Endothelial cell of umbilical vein (primary cell): Measurements from ENCODE around the gene GRPEL1.

Experiments used
- FOS ChIP-seq: IDR thresholded peaks from 2 replicates; pipeline ENCODE4 v1.6.1; 2011; ENCODE audit warnings: mild to moderate bottlenecking, low read length, moderate library complexity, borderline replicate concordance; ENCODE audit not compliant: insufficient read depth
- TF ChIP-seq, protein P1 (sequence below): IDR thresholded peaks from 2 replicates; pipeline ENCODE4 v1.6.1; 2011; ENCODE audit not compliant: insufficient read depth, insufficient read length
- TF ChIP-seq, protein P2 (sequence below), 2 donors: IDR thresholded peaks; 1 replicate in 1 of 2; 2 replicates in 1 of 2; pipeline ENCODE4 v1.5.1; 2011; ENCODE audit warnings: low read length in 2 of 2, mild to moderate bottlenecking in 2 of 2, moderate library complexity in 2 of 2, control low read depth in 1 of 2, inconsistent platforms in 1 of 2, low read depth in 1 of 2; ENCODE audit not compliant: insufficient read depth in 1 of 2; ENCODE audit errors: extremely low read depth in 1 of 2

DNA sequence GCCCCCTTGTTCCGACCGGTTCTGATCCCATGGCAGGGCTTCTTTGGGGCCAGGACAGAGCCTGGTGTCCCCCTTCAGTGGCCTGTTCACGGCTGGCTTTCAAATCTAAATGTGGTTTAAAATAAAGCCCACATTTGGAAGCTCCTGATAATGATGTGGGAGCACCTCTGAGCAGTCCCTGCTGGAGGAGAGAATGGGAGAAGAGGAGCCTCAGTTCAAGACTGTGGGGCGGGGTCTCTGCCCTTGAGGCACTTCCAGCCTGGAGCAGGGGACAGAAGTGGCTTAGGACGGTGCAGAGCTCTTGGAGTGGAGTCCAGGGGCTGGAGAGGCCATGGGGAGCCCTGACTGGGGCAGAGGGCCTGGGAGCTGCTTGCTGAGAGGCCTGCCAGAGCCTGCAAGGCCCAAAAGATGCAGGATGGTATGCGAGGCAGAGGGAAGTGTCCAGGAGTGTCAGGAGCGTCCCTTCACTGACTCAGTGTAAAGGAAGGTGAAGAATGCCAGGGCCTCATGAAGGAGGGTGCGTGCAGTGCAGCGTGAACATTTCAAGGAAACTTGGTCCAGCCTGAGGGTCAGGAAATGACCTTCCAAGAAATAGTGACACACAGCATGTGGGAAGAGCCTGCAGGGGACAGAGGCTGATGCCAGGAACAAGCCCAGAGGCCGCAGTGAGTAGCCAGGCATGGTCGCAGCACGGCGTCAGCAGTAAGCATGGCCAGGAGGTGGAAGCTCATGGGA is 45.8 kb downstream of the GRPEL1 start:
- TF ChIP-seq, protein P1, sequence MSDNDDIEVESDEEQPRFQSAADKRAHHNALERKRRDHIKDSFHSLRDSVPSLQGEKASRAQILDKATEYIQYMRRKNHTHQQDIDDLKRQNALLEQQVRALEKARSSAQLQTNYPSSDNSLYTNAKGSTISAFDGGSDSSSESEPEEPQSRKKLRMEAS: no peak
- TF ChIP-seq FOS: no peak
- TF ChIP-seq, protein P2, sequence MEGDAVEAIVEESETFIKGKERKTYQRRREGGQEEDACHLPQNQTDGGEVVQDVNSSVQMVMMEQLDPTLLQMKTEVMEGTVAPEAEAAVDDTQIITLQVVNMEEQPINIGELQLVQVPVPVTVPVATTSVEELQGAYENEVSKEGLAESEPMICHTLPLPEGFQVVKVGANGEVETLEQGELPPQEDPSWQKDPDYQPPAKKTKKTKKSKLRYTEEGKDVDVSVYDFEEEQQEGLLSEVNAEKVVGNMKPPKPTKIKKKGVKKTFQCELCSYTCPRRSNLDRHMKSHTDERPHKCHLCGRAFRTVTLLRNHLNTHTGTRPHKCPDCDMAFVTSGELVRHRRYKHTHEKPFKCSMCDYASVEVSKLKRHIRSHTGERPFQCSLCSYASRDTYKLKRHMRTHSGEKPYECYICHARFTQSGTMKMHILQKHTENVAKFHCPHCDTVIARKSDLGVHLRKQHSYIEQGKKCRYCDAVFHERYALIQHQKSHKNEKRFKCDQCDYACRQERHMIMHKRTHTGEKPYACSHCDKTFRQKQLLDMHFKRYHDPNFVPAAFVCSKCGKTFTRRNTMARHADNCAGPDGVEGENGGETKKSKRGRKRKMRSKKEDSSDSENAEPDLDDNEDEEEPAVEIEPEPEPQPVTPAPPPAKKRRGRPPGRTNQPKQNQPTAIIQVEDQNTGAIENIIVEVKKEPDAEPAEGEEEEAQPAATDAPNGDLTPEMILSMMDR (IDR thresholded peaks at IDR 0.05; ENCODE audit: extremely low read depth in 1 of 2, insufficient read depth in 1 of 2, low read depth in 1 of 2, low read length in 2 of 2): no peak
